Measurements from ENCODE around the gene GALNS.

- TF ChIP-seq USF2 (IDR thresholded peaks at IDR 0.05; ENCODE audit: low read depth, low read length) (no peak), CTCF (conservative IDR thresholded peaks at IDR 0.05; ENCODE audit: low read depth, low read length) (no peak), POLR2A (IDR thresholded peaks at IDR 0.05; ENCODE audit: low read depth, low read length) (no peak)
Measured at GRCh38 chr16:88800277-88800592, 56.5 kb downstream of the GALNS start.

Data from IMR-90 (cell line).